B cell (primary cell): ENCODE results near the gene NUDT3. TPM values are rescaled to one million over a fixed set of nuclear protein-coding genes. Genes with fewer than 3 reads are reported as not detected.

ENCODE experiments used
- ATAC-seq: fragments of 200-7000 bp; cut with Tn5 transposase; one replicate; pipeline ENCODE4 v1.10.0; 2021; ENCODE audit warnings: low read depth, mild to moderate bottlenecking, moderate number of reproducible peaks, moderate library complexity
- CTCF ChIA-PET: fragments of 350-600 bp; sonication (Branson Sonifier 250); formaldehyde crosslinking; loops from one replicate; lab custom pipeline; 2021; ENCODE audit warnings: antibody characterized with exemption, inconsistent platforms; lab: Charles Lee
- POLR2A ChIA-PET: fragments of 350-600 bp; sonication (Branson Sonifier 250); formaldehyde crosslinking; loops from one replicate; lab custom pipeline; 2021; ENCODE audit warnings: antibody characterized with exemption; lab: Charles Lee
- DNase-seq: peaks from one replicate; pipeline ENCODE4 v3.0.0; 2013
- H2AFZ ChIP-seq: 2 replicates; pipeline ENCODE4 v1.6.1; 2012; ENCODE audit warnings: mild to moderate bottlenecking, low read depth, low read length; ENCODE audit not compliant: insufficient read depth, poor library complexity, severe bottlenecking
- H3K27ac ChIP-seq, 2 donors: 1 replicate in 1 of 2; 2 replicates in 1 of 2; pipeline ENCODE4 v1.5.1; 2012 to 2013; ENCODE audit warnings: low read length in 2 of 2, mild to moderate bottlenecking in 2 of 2, moderate library complexity in 1 of 2
- H3K27me3 ChIP-seq, 4 experiments: fragments of 200-600 bp in 1 of 4; sonication (generic) in 1 of 4; replicated peaks in 1 of 4; 1 replicate in 2 of 4; 2 replicates in 2 of 4; pipeline versions ENCODE4 v1.6.1 to v1.7.0; 2013 to 2016; ENCODE audit warnings: low read length in 3 of 4, mild to moderate bottlenecking in 2 of 4, mixed read lengths in 1 of 4, moderate library complexity in 1 of 4; ENCODE audit not compliant: insufficient read depth in 4 of 4, control insufficient read depth in 3 of 4; ENCODE audit errors: control extremely low read depth in 1 of 4
- H3K36me3 ChIP-seq, 2 experiments: replicated peaks in 1 of 2; 1 replicate in 1 of 2; 2 replicates in 1 of 2; pipeline versions ENCODE4 v1.6.1 to v1.7.1; 2013; ENCODE audit warnings: low read length in 1 of 2; ENCODE audit not compliant: insufficient read depth in 2 of 2, control insufficient read depth in 1 of 2; ENCODE audit errors: control extremely low read depth in 1 of 2, extremely low read depth in 1 of 2
- H3K4me1 ChIP-seq, 2 donors: fragments of 200-600 bp in 1 of 2; sonication (generic) in 1 of 2; 1 replicate in 1 of 2; 2 replicates in 1 of 2; pipeline versions ENCODE4 v1.5.1 to v1.6.1; 2013 to 2017; ENCODE audit warnings: low read length in 2 of 2; ENCODE audit not compliant: control insufficient read depth in 2 of 2, insufficient read depth in 2 of 2
- H3K4me2 ChIP-seq: replicated peaks from 2 replicates; pipeline ENCODE3; 2012; ENCODE audit warnings: mild to moderate bottlenecking, low read depth, low read length; ENCODE audit not compliant: poor library complexity, severe bottlenecking
- H3K4me3 ChIP-seq, 5 experiments: fragments of 200-600 bp in 1 of 5; sonication (generic) in 1 of 5; 1 replicate in 3 of 5; 2 replicates in 2 of 5; pipeline versions ENCODE4 v1.5.1 to v1.7.0; 2011 to 2016; ENCODE audit warnings: low read length in 4 of 5, mild to moderate bottlenecking in 4 of 5, low read depth in 2 of 5, control low read depth in 1 of 5, moderate library complexity in 1 of 5; ENCODE audit not compliant: insufficient read depth in 1 of 5; ENCODE audit errors: control extremely low read depth in 1 of 5, extremely low read depth in 1 of 5
- H3K79me2 ChIP-seq: fragments of 200-600 bp; sonication (generic); one replicate; pipeline ENCODE4 v1.6.0; 2016; ENCODE audit warnings: low read length; ENCODE audit not compliant: control insufficient read depth, insufficient read depth
- H3K9ac ChIP-seq: fragments of 200-600 bp; sonication (generic); 2 replicates; pipeline ENCODE4 v1.6.1; 2017; ENCODE audit warnings: mild to moderate bottlenecking, low read length, moderate library complexity
- H3K9me3 ChIP-seq, 3 donors: one replicate each; pipeline versions ENCODE4 v1.6.1 to v1.7.1; 2013; ENCODE audit warnings: low read length in 2 of 3; ENCODE audit not compliant: control insufficient read depth in 2 of 3, insufficient read depth in 1 of 3; ENCODE audit errors: control extremely low read depth in 1 of 3
- H4K20me1 ChIP-seq: 2 replicates; pipeline ENCODE4 v1.6.0; 2012; ENCODE audit warnings: mild to moderate bottlenecking, low read length; ENCODE audit not compliant: insufficient read depth, control insufficient read depth, poor library complexity, severe bottlenecking
- H3K27ac Mint-ChIP-seq: one replicate; pipeline ENCODE4 v1.8.0; 2021; ENCODE audit warnings: mixed read lengths
- H3K27me3 Mint-ChIP-seq: one replicate; pipeline ENCODE4 v1.8.0; 2021; ENCODE audit warnings: mixed read lengths
- H3K4me1 Mint-ChIP-seq: one replicate; pipeline ENCODE4 v1.8.0; 2021; ENCODE audit warnings: mixed read lengths
- H3K4me3 Mint-ChIP-seq: one replicate; pipeline ENCODE4 v1.8.0; 2021; ENCODE audit warnings: mixed read lengths
- H3K9me3 Mint-ChIP-seq: one replicate; pipeline ENCODE4 v1.8.0; 2022; ENCODE audit warnings: mixed read lengths; ENCODE audit not compliant: insufficient read depth
- CTCF ChIP-seq: fragments of 200-600 bp; IDR thresholded peaks from one replicate; pipeline ENCODE4 v1.8.0; 2022; ENCODE audit warnings: antibody characterized with exemption, mild to moderate bottlenecking
- EZH2 ChIP-seq: IDR thresholded peaks from 2 replicates; pipeline ENCODE4 v1.6.1; 2012; ENCODE audit warnings: borderline replicate concordance, low read depth, mild to moderate bottlenecking, moderate library complexity, low read length; ENCODE audit not compliant: insufficient read depth, poor library complexity, severe bottlenecking
- WGBS: methylation state at CpG from one replicate; pipeline ENCODE4 v1.1.5; 2013; ENCODE audit warnings: missing lambda C conversion rate; ENCODE audit not compliant: insufficient coverage; 5-methylcytosine and 5-hydroxymethylcytosine counted together
- intact Hi-C: fragments of 100-400 bp; cut with micrococcal nuclease; formaldehyde crosslinking; loops from one replicate; pipeline ENCODE4 v1.10.0; 2022
- polyA plus RNA-seq: library from polyadenylated mRNA; depleted of rRNA; stranded (reverse); fragments of >200 nt; gene quantifications from 2 replicates; pipeline ENCODE4 v1.2.3, GENCODE V29; 2012
- total RNA-seq, 2 donors: library from RNA; stranded (reverse); fragments of 120-200 nt in 1 of 2; gene quantifications; 1 replicate in 1 of 2; 2 replicates in 1 of 2; pipeline versions ENCODE4 v1.2.3 to v1.2.4, GENCODE V29; 2013 to 2022

Gene NUDT3
- total and polyA plus RNA-seq, 2 donors (not counting 1 experiment from before 2014, with no cell fraction given) = 18.2 to 37.4 TPM

GRCh38 chr6:34248727-34249468 lies 143.6 kb downstream of the NUDT3 start, which contains the start of gene SMIM29:
Gene SMIM29, minus strand, starts transcription at chr6:34249006. Its CDS starts 1,215 bp downstream, at chr6:34247791.
- DNase-seq (peak; percentile 97), ATAC-seq (peak; percentile 91)
- peaks cover 14 to 32% of the 10 kb centered on the region in 2 donors for H3K4me1 ChIP-seq
- H3K27ac ChIP-seq = peak within 1 kb of the TSS; percentile 92 to 93
- peaks cover 0 to 4% (median 0%) of the 10 kb centered on the region in 3 donors for H3K9me3 ChIP-seq
- TF ChIP-seq CTCF (peak; percentile 89), EZH2 (no peak)
- H3K79me2 ChIP-seq = peaks cover 14% of the 10 kb centered on the region
- H3K27me3 Mint-ChIP-seq = no peaks in the 10 kb centered on the region
- intact Hi-C loops = loop anchor here (1.0 to 5.0 kb wide), 11 partner anchors 11 to 891 kb away; partner anchors contain the start of genes LEMD2 and RPS10
- H3K4me2 ChIP-seq = peak within 1 kb of the TSS; percentile 94
- H3K36me3 ChIP-seq = peaks cover 0 to 9% of the 10 kb centered on the region in 2 experiments
- H4K20me1 ChIP-seq = peaks cover 14% of the 10 kb centered on the region
- peak within 1 kb of the TSS; percentile 95 for H3K9ac ChIP-seq
- no peaks in the 10 kb centered on the region for H3K27me3 ChIP-seq
- peak within 1 kb of the TSS; percentile 78 to 97 (median 91) for H3K4me3 ChIP-seq
- H2AFZ ChIP-seq = peak within 1 kb of the TSS; percentile 97
- H3K27ac Mint-ChIP-seq = peak within 1 kb of the TSS; percentile 97
- peaks cover 41% of the 10 kb centered on the region for H3K4me1 Mint-ChIP-seq
- under 1% methylated on average over 79 of the region's 79 CpGs for WGBS
- peak within 1 kb of the TSS; percentile 99 for H3K4me3 Mint-ChIP-seq
- POLR2A ChIA-PET = interaction anchor here (0.8 to 4.1 kb wide), 11 partner anchors 12 to 361 kb away, joined by 3 to 34 read pairs (median 6); partner anchors contain the start of genes HMGA1, NUDT3 and RPS10
- CTCF ChIA-PET = interaction anchor here (0.6 to 5.8 kb wide), 43 partner anchors 9 to 891 kb away, joined by 3 to 261 read pairs (median 6); partner anchors contain the start of genes HMGA1, NUDT3 and RPS10
- H3K9me3 Mint-ChIP-seq = no peaks in the 10 kb centered on the region
